ENCODE results near the gene HHAT.

Gene HHAT

DNA sequence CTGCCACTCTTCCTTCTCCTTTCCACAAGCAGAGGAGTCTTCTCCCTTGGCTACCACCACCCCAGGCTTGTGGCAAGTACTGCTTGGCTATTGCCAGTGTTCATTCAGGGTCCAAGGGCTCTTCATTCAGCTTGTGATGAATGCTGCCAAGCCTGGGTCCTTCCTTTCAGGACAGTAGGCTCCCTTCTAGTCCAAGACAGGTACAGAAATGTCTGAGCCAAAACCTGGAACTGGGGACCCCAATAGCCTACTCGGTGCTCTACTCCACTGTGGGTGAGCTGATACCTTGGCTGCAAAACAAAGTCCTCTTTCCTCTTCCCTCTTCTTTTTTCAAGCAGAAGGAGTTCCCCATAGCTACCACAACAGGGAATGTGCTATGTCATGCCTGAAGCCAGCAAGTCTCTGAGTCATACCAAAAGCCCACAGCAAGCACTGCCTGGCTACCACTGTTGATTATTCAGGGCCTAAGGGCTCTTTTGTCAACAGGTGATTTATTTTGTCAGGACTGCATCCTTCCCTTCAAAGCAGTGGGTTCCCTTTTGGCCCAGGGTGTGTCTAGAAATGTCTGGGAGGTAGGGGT, 268.9 kb downstream of the HHAT start:
- TF ChIP-seq, protein P1, sequence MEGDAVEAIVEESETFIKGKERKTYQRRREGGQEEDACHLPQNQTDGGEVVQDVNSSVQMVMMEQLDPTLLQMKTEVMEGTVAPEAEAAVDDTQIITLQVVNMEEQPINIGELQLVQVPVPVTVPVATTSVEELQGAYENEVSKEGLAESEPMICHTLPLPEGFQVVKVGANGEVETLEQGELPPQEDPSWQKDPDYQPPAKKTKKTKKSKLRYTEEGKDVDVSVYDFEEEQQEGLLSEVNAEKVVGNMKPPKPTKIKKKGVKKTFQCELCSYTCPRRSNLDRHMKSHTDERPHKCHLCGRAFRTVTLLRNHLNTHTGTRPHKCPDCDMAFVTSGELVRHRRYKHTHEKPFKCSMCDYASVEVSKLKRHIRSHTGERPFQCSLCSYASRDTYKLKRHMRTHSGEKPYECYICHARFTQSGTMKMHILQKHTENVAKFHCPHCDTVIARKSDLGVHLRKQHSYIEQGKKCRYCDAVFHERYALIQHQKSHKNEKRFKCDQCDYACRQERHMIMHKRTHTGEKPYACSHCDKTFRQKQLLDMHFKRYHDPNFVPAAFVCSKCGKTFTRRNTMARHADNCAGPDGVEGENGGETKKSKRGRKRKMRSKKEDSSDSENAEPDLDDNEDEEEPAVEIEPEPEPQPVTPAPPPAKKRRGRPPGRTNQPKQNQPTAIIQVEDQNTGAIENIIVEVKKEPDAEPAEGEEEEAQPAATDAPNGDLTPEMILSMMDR (IDR thresholded peaks at IDR 0.05; ENCODE audit: borderline replicate concordance, insufficient read depth, low read depth, low read length): no peak
- no peak overlapping the region for H3K4me3 ChIP-seq (ENCODE audit: low read depth, low read length)

- no peak overlapping the region for H3K4me3 ChIP-seq (ENCODE audit: low read depth, low read length)
- TF ChIP-seq, protein P1 (IDR thresholded peaks at IDR 0.05; ENCODE audit: borderline replicate concordance, insufficient read depth, low read depth, low read length): no peak
These were observed 269.5 kb downstream of the HHAT start for GRCh38 chr1:210598135-210598652.

DNA sequence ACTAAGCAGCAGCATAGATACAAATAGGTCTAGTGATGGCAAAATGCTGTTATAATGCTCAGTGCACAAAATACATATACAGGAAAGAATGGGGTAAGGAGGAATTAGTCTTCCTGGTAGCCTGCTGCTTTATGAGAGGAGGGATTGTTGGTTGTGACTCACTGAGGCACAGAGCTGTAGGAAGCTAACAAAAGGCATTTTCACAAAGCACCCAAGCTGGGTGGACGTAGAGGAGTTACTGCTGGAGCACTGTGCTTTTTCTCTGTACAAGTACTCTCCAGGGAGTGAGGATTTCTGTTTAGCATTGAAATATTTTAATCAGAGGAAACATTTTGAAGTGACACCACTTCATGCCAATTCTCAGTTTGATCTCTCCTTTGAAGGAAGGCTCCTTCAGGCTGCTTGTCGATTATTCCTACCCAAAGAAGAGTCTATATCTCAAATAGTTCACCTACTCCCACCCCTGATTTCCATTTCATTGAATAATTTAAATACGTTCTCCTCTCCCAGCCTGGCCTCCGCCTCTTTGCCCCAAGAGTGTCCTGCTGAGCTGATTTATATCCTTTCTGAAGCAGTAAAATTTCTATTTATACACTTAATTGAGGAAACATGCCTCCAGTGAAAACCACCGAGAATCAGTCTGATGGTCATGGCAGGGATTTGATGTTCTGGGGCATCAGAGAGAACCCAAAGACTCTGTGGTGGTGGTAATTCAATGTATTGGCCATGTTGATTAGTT, 271.9 kb downstream of the HHAT start:
- no peak overlapping the region for H3K4me3 ChIP-seq (ENCODE audit: low read depth, low read length)
- TF ChIP-seq, protein P1 (IDR thresholded peaks at IDR 0.05; ENCODE audit: borderline replicate concordance, insufficient read depth, low read depth, low read length): no peak

- no peak overlapping the region for H3K4me3 ChIP-seq (ENCODE audit: low read depth, low read length)
- TF ChIP-seq, protein P1 (IDR thresholded peaks at IDR 0.05; ENCODE audit: borderline replicate concordance, insufficient read depth, low read depth, low read length): no peak
These were observed 274.4 kb downstream of the HHAT start for GRCh38 chr1:210603123-210603522.

GRCh38 chr1:210605099-210605498, 276.4 kb downstream of the HHAT start:
- no peak overlapping the region for H3K4me3 ChIP-seq (ENCODE audit: low read depth, low read length)
- TF ChIP-seq, protein P1 (IDR thresholded peaks at IDR 0.05; ENCODE audit: borderline replicate concordance, insufficient read depth, low read depth, low read length): no peak

DNA sequence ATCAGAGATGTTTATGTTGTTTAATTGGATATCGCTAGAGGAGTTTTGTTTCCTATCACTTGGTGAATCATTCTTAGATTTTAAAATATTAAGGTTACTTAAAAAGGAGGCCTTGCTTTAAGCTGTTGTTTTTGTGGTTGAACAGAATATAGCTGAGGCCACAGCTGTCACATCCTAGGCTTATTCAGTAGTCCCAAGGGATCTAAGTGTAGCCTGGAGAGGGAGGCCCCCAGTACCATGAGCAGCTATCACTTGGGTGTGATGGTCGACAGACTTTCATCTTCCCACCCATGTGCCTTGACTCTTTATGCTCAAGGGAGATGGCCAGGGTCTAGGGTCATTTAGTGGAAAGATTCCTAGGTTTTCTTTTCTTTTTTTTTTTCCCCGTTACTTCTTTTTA, 278.7 kb downstream of the HHAT start:
- H3K4me3 ChIP-seq (ENCODE audit: low read depth, low read length): no peak overlapping the region
- TF ChIP-seq, protein P1 (IDR thresholded peaks at IDR 0.05; ENCODE audit: borderline replicate concordance, insufficient read depth, low read depth, low read length): no peak

GRCh38 chr1:210608767-210609166, 280.1 kb downstream of the HHAT start:
- H3K4me3 ChIP-seq (ENCODE audit: low read depth, low read length): no peak overlapping the region
- TF ChIP-seq, protein P1 (IDR thresholded peaks at IDR 0.05; ENCODE audit: borderline replicate concordance, insufficient read depth, low read depth, low read length): no peak

Data from GM12875 (cell line).